ENCODE measurements around the gene RAB20.

GRCh38 chr13:110590577-110590976 lies 29.1 kb upstream of the RAB20 start:
- TF ChIP-seq CTCF (IDR thresholded peaks at IDR 0.05; ENCODE audit: insufficient read depth, low read length) = no peak
- TF ChIP-seq SPI1 (IDR thresholded peaks at IDR 0.05; ENCODE audit: borderline replicate concordance, low read depth) = no peak
